Activated CD4-positive, alpha-beta memory T cell treated with anti-CD3 and anti-CD28 coated beads for 36 hours (primary cell): ENCODE results near the gene NBAS. TPM values are rescaled to one million over a fixed set of nuclear protein-coding genes. Genes with fewer than 3 reads are reported as not detected.

Experiments used
- CTCF ChIA-PET: fragments of 350-600 bp; sonication (Branson Sonifier 250); formaldehyde crosslinking; loops from one replicate; lab custom pipeline; 2021; ENCODE audit warnings: antibody characterized with exemption, inconsistent platforms; lab: Charles Lee
- POLR2A ChIA-PET: fragments of 350-600 bp; sonication (Branson Sonifier 250); formaldehyde crosslinking; loops from one replicate; lab custom pipeline; 2021; ENCODE audit warnings: antibody characterized with exemption; lab: Charles Lee
- DNase-seq: peaks from one replicate; pipeline ENCODE4 v3.0.0-alpha.2; 2020
- H3K27ac Mint-ChIP-seq: one replicate; pipeline ENCODE4 v1.8.0; 2021; ENCODE audit warnings: mixed read lengths
- H3K27me3 Mint-ChIP-seq: one replicate; pipeline ENCODE4 v1.8.0; 2021; ENCODE audit warnings: mixed read lengths
- H3K36me3 Mint-ChIP-seq: one replicate; pipeline ENCODE4 v1.8.0; 2021; ENCODE audit warnings: mixed read lengths
- H3K4me1 Mint-ChIP-seq: one replicate; pipeline ENCODE4 v1.8.0; 2021; ENCODE audit warnings: low read depth, mixed read lengths
- H3K4me3 Mint-ChIP-seq: one replicate; pipeline ENCODE4 v1.8.0; 2021; ENCODE audit warnings: mild to moderate bottlenecking, mixed read lengths
- H3K9me3 Mint-ChIP-seq: one replicate; pipeline ENCODE4 v1.8.0; 2021; ENCODE audit warnings: mixed read lengths
- intact Hi-C: fragments of 100-400 bp; cut with micrococcal nuclease; formaldehyde crosslinking; loops from one replicate; pipeline ENCODE4 v1.15.1; 2023
- total RNA-seq, 2 experiments: library from RNA; stranded (reverse); gene quantifications; one replicate each; pipeline ENCODE4 v1.2.3, GENCODE V29; 2021

The NBAS gene
- total RNA-seq, 2 experiments from 2014 or later: 40.1 to 44.0 TPM

DNA sequence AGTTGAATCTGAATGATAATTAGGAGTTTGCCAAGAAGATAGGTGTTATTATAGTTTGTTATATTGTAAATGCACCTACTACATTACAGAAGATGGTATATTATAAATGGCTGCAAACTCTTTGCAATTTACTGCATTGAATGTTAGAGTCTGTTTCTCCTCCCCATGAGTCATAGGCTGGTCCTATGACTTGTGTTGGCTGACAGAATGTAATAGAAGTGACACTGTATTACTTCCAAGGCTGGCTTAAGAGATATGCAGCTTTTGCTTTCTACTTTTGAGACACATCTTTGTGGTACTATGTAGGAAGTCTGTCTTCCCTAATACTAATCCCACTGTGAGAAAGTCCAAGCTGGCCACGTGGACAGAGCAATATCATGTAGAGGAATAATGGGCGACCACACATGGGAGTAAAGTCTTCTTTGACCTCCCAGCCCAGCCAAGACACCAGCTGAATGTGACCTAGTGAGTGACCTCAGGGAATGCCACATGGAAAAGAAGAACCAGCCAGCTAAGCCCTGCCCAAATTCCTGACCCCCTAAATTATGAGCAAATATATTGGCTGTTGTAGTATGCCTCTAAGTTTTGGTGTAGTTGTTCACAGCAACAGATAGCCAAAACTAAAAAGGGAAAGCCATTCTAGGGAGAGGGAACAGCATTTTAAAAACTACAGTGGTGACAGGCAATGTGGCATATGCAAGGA is 23.8 kb upstream of the NBAS start:
- Mint-ChIP-seq H3K4me3 (no peak overlapping the region), H3K27me3 (no peaks in the 10 kb centered on the region), H3K36me3 (no peaks in the 10 kb centered on the region), H3K4me1 (no peaks in the 10 kb centered on the region), H3K9me3 (no peaks in the 10 kb centered on the region), H3K27ac (no peak overlapping the region)
- ChIA-PET POLR2A (interaction anchor here (0.8 kb wide), 1 partner anchor 23 kb away, joined by 3 read pairs; no protein-coding TSS in a partner anchor), CTCF (interaction anchor here (0.9 to 1.5 kb wide), 2 partner anchors 8 to 9 kb away, joined by 3 to 6 read pairs; no protein-coding TSS in a partner anchor)
- no peak for DNase-seq
- intact Hi-C loops: no loop called here

DNA sequence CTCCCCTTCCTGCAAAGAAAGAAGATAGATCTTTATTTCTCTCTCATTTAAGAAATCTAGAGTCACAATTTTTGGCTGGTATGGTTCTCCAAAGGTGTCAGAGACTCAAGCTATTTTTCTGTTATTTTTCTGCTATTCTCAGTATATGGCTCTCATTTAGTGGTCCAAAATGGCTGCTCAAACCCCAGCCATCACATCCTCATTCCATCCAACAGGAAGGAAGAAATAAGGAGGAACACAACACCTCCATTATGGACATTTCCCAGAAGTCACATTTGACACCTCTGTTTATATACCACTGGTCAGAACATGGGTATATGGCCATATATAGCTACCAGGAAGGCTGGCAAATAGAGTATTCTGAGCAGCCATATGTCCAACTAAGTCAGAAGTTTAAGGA is 23.2 kb upstream of the NBAS start:
- CTCF ChIA-PET: interaction anchor here (0.9 kb wide), 1 partner anchor 8 kb away, joined by 3 read pairs; no protein-coding TSS in a partner anchor
- Mint-ChIP-seq H3K4me3 (no peak overlapping the region), H3K27me3 (no peaks in the 10 kb centered on the region), H3K9me3 (no peaks in the 10 kb centered on the region), H3K4me1 (no peaks in the 10 kb centered on the region), H3K36me3 (no peaks in the 10 kb centered on the region), H3K27ac (no peak overlapping the region)
- POLR2A ChIA-PET: interaction anchor here (0.8 kb wide), 1 partner anchor 22 kb away, joined by 3 read pairs; no protein-coding TSS in a partner anchor
- DNase-seq: no peak
- intact Hi-C loops: no loop called here

DNA sequence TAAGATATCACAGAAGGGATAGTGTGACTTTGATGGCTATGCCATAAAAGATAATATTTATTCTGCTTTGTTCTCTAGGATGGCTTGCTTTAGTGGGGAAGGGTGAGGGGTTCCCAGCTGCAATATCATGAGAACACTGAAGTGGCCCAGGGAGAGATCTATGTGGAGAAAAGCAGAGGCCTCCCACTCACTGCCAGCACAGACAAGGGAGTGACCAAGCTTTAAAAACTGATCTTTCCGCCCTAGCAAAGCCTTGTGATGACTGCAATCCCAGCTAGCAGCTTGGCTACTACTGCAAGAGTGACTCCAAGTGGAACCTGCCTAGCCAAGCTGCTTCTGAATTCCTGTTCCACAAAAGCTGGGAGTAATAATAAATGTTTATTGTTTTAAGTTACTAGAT is 22.7 kb upstream of the NBAS start:
- H3K4me1 Mint-ChIP-seq: no peaks in the 10 kb centered on the region
- H3K27me3 Mint-ChIP-seq: peaks cover 2% of the 10 kb centered on the region
- no peaks in the 10 kb centered on the region for H3K36me3 Mint-ChIP-seq
- H3K27ac Mint-ChIP-seq: no peak overlapping the region
- H3K9me3 Mint-ChIP-seq: no peaks in the 10 kb centered on the region
- intact Hi-C loops: no loop called here
- CTCF ChIA-PET: interaction anchor here (0.9 kb wide), 1 partner anchor 8 kb away, joined by 3 read pairs; no protein-coding TSS in a partner anchor
- no peak overlapping the region for H3K4me3 Mint-ChIP-seq
- DNase-seq: no peak
- POLR2A ChIA-PET: interaction anchor here (0.8 kb wide), 1 partner anchor 22 kb away, joined by 3 read pairs; no protein-coding TSS in a partner anchor

DNA sequence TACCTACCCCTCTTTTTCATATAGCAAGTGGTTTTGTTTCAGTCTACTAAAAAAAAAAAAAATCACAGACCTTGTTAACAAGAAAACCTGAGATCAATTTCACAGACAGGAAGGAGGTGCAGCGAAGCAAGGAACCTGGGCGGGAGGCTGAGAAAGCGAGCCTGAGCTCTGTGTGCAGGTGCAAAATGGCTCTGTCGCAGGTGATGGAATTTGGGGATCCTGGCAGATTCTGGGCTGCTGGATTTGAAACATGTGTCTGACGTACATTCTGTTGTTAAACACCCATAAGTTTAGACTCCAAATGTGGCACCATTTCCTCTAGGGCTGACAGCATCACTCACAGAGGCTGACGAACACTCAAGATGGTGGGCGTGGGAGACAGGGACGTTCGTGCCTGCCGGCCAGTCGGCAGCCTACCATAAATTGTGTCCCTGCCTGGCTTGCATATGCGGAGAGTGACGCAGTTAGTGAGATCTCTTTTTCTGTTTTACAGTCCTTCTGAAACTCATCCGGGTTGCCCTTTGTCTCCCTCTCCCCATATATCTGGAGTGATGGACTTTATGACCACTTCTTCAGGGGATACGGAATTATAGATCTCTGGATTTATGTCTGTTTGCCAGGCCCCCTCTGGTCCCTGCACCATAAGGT is 21.7 kb upstream of the NBAS start:
- intact Hi-C loops: no loop called here
- CTCF ChIA-PET: interaction anchor here (0.9 kb wide), 2 partner anchors 19 to 36 kb away, joined by 3 read pairs; no protein-coding TSS in a partner anchor
- DNase-seq: no peak

DNA sequence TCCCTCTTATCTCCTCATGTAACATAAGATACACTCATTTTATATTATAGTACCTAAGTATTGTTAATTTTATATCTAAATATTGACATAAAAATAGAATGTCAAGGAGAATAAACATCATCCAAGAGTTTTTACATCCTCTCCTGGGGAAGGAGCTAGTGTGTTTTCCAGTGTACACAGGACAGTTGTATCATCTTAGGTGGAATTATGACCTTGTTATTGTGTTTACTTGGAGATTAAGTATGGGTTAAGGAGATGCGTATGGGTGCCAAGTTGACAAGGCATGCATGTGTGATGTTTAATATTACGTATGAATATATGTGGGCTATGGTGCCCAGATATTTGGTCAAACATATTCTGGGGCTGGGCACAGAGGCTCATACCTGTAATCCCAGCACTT is 19.3 kb upstream of the NBAS start:
- intact Hi-C loops: no loop called here
- DNase-seq: no peak
- no peaks in the 10 kb centered on the region for H3K4me1 Mint-ChIP-seq
- H3K27me3 Mint-ChIP-seq: peaks cover 2% of the 10 kb centered on the region
- H3K27ac Mint-ChIP-seq: no peak overlapping the region
- POLR2A ChIA-PET: no interaction called here
- no peaks in the 10 kb centered on the region for H3K9me3 Mint-ChIP-seq
- CTCF ChIA-PET: no interaction called here
- H3K36me3 Mint-ChIP-seq: no peaks in the 10 kb centered on the region
- no peak overlapping the region for H3K4me3 Mint-ChIP-seq

More for the DNA sequence above, 21.7 kb upstream of the NBAS start:
- Mint-ChIP-seq H3K9me3 (no peaks in the 10 kb centered on the region), H3K4me1 (no peaks in the 10 kb centered on the region), H3K27me3 (peaks cover 2% of the 10 kb centered on the region), H3K4me3 (no peak overlapping the region), H3K27ac (no peak overlapping the region), H3K36me3 (no peaks in the 10 kb centered on the region)
- POLR2A ChIA-PET: no interaction called here

DNA sequence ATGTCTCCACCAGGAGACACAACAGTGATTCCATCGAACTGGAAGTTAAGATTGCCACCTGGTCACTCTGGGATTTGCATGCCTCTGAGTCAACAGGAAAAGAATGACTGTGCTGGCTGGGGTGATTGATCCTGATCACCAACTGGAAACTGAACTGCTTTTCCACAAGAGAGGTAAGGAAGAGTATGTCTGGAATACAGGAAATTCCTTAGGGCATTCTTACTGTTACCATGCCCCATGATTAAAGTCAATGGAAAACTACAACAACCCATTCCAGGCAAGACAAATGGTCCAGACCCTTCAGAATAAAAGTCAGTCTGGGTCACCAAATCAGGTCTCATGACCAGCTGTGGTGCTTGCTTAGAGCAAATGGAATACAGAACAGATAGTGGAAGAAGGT is 18.5 kb upstream of the NBAS start:
- CTCF ChIA-PET: interaction anchor here (0.6 to 1.1 kb wide), 2 partner anchors 10 to 687 kb away, joined by 3 to 4 read pairs; no protein-coding TSS in a partner anchor
- POLR2A ChIA-PET: no interaction called here
- no peak overlapping the region for H3K4me3 Mint-ChIP-seq
- DNase-seq: no peak
- intact Hi-C loops: no loop called here
- no peaks in the 10 kb centered on the region for H3K4me1 Mint-ChIP-seq
- H3K36me3 Mint-ChIP-seq: no peaks in the 10 kb centered on the region
- peaks cover 2% of the 10 kb centered on the region for H3K27me3 Mint-ChIP-seq
- no peak overlapping the region for H3K27ac Mint-ChIP-seq
- no peaks in the 10 kb centered on the region for H3K9me3 Mint-ChIP-seq

DNA sequence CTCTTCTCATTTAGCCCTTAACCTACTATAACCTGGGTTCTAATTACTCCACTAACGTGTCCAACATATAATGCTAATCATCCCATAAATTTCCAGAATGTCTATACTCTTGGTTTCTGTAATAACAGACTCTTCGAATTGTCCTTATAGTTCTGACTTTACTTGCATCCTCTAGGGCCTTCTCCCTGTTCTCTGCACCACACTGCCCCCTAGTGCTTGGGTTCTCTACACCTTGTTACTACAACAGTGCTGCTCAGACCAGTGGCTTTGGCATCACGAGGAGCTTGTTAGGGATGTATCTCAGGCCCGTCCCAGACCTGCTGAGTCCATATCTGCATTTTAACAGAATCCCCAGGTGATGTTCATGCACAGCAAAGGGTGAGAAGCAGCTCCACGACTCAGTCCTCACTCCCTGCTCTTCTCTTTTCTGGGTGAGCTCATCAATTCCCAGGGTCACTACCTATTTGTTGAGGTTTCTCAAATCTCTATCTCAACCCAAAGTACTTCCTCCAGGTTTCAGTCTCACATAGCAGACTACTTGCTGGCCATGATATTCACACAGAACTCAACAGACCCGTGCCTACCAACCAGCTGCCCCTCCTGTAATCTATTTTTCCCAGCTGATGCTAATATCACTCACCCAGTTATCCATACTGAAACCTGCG is 16.1 kb upstream of the NBAS start:
- Mint-ChIP-seq H3K9me3 (no peaks in the 10 kb centered on the region), H3K27ac (no peak overlapping the region), H3K4me3 (no peak overlapping the region), H3K4me1 (no peaks in the 10 kb centered on the region), H3K36me3 (no peaks in the 10 kb centered on the region), H3K27me3 (peaks cover 2% of the 10 kb centered on the region)
- intact Hi-C loops: loop anchor here (2.0 kb wide), 1 partner anchor 674 kb away; no protein-coding TSS in a partner anchor
- peak; percentile 92 for DNase-seq
- CTCF ChIA-PET: interaction anchor here (0.6 to 3.4 kb wide), 39 partner anchors 9 to 676 kb away, joined by 3 to 73 read pairs (median 4); partner anchors contain the start of genes DDX1 and NBAS
- POLR2A ChIA-PET: interaction anchor here (1.1 kb wide), 1 partner anchor 16 kb away, joined by 3 read pairs; the partner anchor contains the start of gene NBAS

DNA sequence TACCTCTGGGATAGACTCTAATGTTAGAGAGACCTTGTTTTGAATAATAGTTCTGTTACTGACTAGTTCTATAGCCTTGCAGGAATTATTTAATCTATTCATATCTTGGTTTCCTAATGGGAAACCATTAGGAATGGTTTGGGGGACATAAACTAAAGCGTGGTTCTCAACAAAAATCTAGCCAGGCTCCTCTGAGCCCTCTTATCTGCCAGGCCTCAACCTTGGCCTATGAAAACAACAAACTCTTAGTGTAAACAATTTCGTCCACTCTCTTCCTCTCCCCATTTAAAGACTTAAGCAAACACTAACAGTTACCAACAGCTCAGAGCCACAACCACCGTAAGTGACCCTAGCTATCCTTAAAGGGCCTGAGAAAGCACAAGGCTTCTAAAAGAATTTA is 10.6 kb upstream of the NBAS start:
- H3K9me3 Mint-ChIP-seq: no peaks in the 10 kb centered on the region
- no peaks in the 10 kb centered on the region for H3K36me3 Mint-ChIP-seq
- no peak overlapping the region for H3K27ac Mint-ChIP-seq
- intact Hi-C loops: no loop called here
- no peaks in the 10 kb centered on the region for H3K27me3 Mint-ChIP-seq
- CTCF ChIA-PET: no interaction called here
- DNase-seq: no peak
- POLR2A ChIA-PET: no interaction called here
- H3K4me3 Mint-ChIP-seq: no peak overlapping the region
- H3K4me1 Mint-ChIP-seq: no peaks in the 10 kb centered on the region

DNA sequence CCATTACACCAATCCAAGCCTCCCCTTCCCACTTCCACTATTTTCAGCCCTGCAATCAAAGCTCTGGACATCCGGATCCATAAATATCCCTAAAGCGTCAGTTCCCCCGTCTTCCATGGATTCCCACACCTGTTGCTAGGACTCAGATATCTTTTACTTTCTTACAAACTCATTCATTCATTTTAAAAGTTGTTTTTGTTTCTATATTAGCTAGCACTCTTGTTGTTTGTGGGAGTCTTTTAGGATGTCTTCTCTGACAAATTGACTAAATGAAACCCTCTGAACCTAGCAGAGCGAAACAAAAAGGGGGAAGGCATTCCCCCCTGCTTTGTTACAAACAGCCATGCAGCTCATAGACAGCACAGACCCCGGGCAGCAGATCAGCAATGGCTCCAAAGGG is 9.0 kb upstream of the NBAS start:
- intact Hi-C loops: no loop called here
- Mint-ChIP-seq H3K27me3 (peaks cover 3% of the 10 kb centered on the region), H3K4me3 (no peak overlapping the region), H3K9me3 (no peaks in the 10 kb centered on the region), H3K36me3 (no peaks in the 10 kb centered on the region), H3K4me1 (no peaks in the 10 kb centered on the region), H3K27ac (no peak overlapping the region)
- POLR2A ChIA-PET: interaction anchor here (0.5 kb wide), 1 partner anchor 12 kb away, joined by 4 read pairs; no protein-coding TSS in a partner anchor
- DNase-seq: no peak
- CTCF ChIA-PET: interaction anchor here (1.3 kb wide), 1 partner anchor 9 kb away, joined by 4 read pairs; no protein-coding TSS in a partner anchor

DNA sequence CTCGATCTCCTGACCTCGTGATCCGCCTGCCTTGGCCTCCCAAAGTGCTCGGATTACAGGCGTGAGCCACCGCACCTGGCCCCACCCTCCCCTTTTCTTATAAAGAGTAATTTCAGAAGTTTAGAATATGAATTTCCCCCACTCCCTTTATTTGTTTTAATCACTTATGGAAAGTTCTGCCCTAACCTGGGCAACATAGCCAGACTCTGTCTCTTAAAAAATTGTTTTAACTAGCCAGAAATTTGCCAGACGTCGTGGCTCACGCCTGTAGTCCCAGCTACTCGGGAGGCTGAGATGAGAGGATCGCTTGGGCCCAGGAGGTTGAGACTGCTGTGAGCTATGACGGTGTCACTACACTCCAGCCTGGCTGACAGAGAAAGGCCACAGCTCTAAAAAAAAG is 7.7 kb upstream of the NBAS start:
- no peak overlapping the region for H3K4me3 Mint-ChIP-seq
- no peaks in the 10 kb centered on the region for H3K36me3 Mint-ChIP-seq
- ChIA-PET POLR2A (no interaction called here), CTCF (interaction anchor here (0.7 to 2.4 kb wide), 3 partner anchors 8 to 23 kb away, joined by 3 to 10 read pairs (median 4); no protein-coding TSS in a partner anchor)
- no peak overlapping the region for H3K27ac Mint-ChIP-seq
- intact Hi-C loops: loop anchor here (10.0 kb wide), 2 partner anchors 194 to 254 kb away; no protein-coding TSS in a partner anchor
- no peak for DNase-seq
- H3K27me3 Mint-ChIP-seq: peaks cover 3% of the 10 kb centered on the region
- no peaks in the 10 kb centered on the region for H3K4me1 Mint-ChIP-seq
- H3K9me3 Mint-ChIP-seq: no peaks in the 10 kb centered on the region

DNA sequence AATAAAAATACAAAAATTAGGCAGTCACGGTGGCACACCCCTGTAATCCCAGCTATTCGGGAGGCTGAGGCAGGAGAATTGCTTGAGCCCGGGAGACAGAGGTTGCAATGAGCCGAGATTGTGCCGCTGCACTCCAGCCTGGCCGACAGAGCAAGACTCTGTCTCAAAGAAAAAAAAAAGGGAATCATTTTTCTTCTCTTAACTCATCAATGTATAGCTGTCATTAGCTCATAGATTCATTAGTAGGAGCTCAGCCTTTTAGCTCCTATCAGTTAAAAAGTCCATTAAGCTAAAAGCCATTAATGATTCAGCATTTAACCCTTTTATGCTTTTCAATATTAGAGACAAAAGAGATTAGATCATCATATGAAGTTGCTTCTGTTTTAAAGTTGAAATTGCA is 5.8 kb upstream of the NBAS start:
- H3K9me3 Mint-ChIP-seq: no peaks in the 10 kb centered on the region
- DNase-seq: no peak
- CTCF ChIA-PET: interaction anchor here (2.4 kb wide), 1 partner anchor 10 kb away, joined by 10 read pairs; no protein-coding TSS in a partner anchor
- H3K36me3 Mint-ChIP-seq: no peaks in the 10 kb centered on the region
- no peak overlapping the region for H3K4me3 Mint-ChIP-seq
- peaks cover 7% of the 10 kb centered on the region for H3K4me1 Mint-ChIP-seq
- H3K27ac Mint-ChIP-seq: no peak overlapping the region
- H3K27me3 Mint-ChIP-seq: peaks cover 3% of the 10 kb centered on the region
- POLR2A ChIA-PET: no interaction called here
- intact Hi-C loops: loop anchor here (10.0 kb wide), 2 partner anchors 192 to 252 kb away; no protein-coding TSS in a partner anchor
